SH-SY5Y (cell line): Measurements from ENCODE around the gene CCNF.

Source experiments
- GATA2 ChIP-seq: IDR thresholded peaks from 2 replicates; pipeline ENCODE4 v1.6.1; 2011; ENCODE audit warnings: mild to moderate bottlenecking, low read depth, low read length
- GATA3 ChIP-seq: IDR thresholded peaks from 2 replicates; pipeline ENCODE4 v1.6.1; 2011; ENCODE audit warnings: low read depth, mild to moderate bottlenecking, low read length, moderate library complexity

The CCNF gene

DNA sequence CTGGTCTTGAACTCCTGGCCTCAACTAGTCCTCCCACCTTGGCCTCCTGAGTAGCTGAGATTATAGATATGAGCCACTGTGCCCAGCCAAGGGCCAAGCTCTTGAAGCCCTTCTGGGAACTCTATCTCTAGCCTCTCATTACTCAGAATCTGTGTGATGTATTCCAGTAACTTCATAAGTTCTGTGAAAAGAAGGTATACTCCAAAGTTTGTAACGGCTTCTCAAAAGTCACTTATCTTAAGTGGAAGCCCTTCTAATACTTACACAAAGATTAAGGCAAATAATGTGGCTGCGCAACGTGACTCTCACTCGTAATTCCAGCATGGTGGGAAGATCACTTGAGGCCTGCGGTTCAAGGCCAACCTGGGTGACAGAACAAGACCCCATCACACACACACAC lies 65.4 kb downstream of the CCNF start:
- TF ChIP-seq GATA3 (no peak), GATA2 (no peak)

DNA sequence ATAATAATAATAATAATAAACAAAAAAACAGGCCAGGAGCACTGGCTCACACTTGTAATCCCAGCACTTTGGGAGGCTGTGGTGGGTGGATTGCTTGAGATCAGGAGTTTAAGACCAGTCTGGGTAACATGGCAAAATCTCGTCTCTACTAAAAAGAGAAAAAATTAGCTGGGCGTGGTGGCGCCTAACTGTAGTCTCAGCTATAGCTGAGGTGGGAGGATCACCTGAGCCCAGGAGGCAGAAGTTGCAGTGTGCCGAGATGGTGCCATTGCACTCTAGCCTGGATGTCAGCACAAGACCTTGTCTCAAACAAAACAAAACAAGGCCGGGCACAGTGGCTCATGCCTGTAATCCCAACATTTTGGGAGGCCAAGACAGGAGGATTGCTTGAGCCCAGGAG lies 65.8 kb downstream of the CCNF start:
- TF ChIP-seq GATA3 (no peak), GATA2 (no peak)

DNA sequence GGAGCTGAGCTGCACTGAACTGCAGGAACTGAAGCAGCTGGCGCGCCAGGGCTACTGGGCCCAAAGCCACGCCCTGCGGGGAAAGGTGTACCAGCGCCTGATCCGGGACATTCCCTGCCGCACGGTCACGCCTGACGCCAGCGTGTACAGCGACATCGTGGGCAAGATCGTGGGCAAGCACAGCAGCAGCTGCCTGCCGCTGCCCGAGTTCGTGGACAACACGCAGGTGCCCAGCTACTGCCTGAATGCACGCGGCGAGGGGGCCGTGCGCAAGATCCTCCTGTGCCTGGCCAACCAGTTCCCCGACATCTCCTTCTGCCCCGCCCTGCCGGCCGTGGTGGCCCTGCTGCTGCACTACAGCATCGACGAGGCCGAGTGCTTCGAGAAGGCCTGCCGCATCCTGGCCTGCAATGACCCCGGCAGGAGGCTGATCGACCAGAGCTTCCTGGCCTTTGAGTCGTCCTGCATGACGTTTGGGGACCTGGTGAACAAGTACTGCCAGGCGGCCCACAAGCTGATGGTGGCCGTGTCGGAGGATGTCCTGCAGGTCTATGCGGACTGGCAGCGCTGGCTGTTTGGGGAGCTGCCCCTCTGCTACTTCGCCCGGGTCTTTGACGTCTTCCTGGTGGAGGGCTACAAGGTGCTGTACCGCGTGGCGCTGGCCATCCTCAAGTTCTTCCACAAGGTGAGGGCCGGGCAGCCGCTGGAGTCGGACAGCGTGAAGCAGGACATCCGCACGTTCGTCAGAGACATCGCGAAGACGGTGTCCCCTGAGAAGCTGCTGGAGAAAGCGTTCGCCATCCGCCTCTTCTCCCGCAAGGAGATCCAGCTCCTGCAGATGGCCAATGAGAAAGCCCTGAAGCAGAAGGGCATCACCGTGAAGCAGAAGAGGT lies 67.2 kb downstream of the CCNF start:
- TF ChIP-seq GATA2 (no peak), GATA3 (no peak)

DNA sequence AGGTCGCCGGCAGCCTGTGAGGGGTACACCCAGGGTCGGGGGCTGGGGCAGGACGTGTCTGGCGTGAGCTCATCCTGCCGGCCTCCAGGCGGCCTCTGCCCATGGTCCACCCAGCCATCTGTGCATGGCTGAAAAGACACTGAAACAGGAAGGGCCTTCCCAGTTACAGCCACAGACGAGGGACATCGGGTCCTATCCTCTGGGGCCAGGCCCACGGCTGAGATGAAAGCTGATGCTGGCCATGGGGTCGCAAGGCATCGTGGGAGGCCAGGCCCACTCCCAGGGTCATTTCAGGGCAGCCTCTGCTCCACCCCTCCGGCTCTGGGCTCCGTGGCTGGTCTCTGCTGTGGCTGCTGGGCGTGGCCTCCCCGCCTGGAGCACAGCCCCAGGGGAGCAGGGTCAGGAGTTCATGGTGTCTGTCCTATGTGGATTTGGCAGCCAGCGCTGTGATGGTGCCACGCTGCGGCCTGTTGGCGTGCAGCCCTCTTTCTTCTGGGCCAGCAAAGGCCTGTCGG lies 67.9 kb downstream of the CCNF start:
- no peak for TF ChIP-seq GATA3
- no peak for TF ChIP-seq GATA2

DNA sequence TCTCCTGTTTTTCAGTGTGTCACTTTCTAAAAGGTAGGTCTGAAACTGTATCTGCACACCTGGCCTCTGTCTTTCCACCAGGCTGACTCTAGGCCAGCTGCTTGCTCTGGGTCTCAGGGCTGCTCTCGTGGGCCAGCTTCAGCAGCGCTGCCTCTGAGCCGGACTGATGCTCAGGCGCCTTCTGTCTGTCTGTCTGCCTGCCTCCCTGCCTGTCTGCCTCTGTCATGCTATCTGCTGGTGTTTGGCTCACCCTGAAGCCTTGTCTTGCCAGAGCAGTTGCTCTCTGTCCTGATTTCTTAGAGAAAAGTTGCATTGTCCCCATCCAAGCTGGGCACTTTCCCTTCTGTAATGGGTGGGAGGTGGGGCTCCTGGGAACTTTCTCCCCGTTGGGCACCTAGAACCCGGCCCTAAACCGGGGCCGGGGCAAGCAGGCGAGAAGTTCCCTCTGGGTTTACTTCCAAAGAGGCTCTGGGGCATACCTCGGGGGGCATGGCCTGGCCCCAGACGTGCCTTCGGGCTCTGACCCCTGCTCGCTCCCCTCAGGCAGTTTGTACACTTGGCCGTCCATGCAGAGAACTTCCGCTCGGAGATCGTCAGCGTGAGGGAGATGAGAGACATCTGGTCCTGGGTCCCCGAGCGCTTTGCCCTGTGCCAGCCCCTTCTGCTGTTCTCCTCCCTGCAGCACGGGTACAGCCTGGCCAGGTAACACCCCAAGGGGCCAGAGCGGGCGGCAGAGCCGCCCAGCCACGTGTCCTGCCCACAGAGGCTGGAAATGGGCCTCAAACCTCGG lies 68.6 kb downstream of the CCNF start:
- no peak for TF ChIP-seq GATA3
- TF ChIP-seq GATA2: no peak

DNA sequence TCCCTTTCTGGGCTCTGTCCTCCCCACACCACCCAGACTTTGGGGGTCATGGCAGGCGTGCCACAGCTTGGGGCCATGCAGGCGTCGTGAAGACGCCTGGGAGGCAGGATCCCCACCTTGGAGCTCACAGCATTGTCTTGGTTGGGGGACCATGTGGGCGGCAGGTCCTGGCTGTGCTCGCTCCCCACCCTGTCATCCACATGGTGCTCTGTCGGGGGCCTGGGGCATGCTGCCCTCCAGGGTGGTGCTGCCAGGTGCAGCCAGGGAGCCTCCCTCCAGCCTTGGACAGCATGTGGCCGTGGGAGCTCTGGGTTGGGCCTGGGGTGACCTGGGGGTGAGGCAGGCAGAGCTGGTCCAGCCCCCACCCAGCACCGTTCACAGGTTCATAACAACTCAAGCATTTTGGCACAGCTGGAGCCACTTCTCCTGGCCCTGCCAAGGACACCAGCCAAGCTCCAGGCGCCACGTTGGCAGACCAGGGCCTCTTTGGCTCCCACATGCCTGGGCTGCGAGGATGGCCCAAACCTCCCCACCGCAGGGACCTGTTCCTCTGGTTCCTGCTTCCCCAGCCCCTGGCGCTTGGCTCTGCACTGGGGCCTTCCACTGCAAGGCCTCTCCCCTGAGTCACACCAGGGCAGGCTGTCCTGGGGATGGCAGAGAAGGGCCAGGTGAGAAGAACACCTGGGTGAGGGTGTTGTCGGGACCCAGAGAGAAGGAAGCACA lies 69.4 kb downstream of the CCNF start:
- TF ChIP-seq GATA2 (no peak), GATA3 (no peak)

DNA sequence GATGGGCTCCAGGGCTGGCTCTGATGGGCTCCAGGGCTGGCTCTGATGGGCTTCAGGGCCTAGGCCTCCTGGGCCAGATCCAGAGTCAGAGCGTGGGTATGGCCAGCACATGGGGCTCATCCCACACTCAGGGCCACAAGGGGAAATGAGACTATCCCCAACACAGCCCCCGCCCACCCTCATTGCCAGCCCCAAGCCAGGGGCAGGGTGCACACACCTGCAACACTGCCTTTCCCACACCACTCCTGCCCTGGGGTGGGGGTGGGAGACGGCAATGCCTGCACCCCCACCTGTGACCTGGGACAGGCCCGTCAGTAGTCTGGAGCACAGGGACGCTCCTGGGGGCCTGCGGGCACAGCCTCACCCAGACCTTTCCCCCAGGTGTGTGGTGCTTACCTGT lies 70.2 kb downstream of the CCNF start:
- no peak for TF ChIP-seq GATA3

DNA sequence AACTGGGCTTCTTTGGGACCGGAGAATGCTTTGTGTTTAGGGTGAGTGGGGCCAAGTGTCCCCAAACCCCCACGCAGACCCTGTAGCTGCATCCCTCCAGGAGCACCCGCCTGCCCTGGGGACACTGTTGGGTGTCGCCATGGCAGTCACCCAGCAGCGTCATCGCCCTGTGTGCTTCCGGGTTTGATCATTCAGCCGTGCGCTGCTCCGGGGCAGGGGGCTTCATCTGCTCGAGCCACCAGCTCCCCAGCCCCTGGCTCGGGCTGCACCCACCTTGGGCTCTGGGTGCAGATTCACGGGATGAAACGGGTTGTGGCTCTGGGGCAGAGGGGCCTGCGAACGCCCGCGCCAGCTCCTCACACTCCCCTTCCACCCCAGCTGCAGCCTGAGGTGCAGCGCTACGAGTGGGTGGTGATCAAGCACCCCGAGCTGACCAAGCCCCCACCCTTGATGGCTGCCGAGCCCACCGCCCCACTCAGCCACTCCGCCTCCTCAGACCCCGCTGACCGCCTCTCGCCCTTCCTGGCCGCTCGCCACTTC lies 70.7 kb downstream of the CCNF start:
- TF ChIP-seq GATA3 (no peak), GATA2 (no peak)

DNA sequence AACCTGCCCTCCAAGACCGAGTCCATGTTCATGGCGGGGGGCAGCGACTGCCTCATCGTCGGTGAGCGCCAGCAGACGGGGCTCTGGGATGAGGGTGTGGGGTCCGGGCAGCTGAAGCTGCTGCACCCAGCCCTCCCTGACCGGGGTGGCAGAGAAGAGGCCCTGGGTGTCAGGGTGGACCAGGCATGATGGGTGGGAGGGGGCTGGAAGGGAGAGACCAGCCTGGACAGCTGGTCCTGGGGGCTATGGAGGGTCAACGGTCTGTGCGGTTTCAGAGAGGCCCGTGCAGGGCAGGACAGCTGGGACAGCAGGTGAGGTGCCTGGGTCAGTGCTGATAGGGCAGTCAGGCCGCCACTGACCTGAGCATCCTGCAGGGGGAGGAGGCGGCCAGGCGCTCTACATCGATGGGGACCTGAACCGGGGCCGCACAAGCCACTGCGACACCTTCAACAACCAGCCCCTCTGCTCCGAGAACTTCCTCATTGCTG lies 71.2 kb downstream of the CCNF start:
- TF ChIP-seq GATA3: no peak
- no peak for TF ChIP-seq GATA2

DNA sequence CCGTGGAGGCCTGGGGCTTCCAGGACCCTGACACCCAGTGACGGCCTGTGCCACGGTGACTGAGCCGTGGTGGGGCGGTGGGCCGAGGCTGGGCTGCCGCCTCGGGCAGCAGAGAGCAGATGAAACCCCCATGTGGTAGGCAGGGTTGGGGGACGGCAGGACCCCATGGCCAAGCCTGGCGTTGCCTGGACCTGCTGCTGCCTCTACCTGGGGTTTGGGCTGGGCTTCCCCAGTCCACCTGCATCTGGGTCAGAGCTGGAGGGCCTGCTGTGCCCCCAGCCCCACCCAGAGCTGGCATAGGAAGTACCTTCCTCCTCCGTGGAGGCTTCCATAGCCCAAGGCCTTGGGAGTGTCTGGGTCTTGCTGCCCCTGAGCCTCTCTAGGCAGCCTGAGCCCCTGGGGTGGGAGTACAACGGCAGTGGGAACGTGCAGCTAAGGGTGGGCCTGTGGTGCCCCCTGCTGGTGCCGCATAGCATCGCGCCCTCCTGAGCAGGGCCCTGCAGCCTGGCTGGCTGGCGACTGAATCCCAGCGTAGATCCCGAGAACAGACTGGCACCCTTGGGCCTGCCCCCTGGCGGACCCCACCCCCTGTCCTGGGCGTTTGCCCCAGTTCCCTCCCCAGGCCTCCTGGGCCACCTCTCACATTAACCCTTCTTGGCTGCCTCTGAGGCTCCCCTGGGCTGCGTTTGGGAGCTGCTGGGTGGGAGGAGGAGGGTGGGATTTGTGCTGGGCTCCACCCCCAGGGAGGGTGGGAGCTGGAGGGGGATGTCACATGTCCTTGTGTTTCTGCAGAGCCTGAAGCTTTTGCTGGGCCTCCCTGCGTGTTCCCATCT lies 71.9 kb downstream of the CCNF start:
- TF ChIP-seq GATA2 (no peak), GATA3 (no peak)

DNA sequence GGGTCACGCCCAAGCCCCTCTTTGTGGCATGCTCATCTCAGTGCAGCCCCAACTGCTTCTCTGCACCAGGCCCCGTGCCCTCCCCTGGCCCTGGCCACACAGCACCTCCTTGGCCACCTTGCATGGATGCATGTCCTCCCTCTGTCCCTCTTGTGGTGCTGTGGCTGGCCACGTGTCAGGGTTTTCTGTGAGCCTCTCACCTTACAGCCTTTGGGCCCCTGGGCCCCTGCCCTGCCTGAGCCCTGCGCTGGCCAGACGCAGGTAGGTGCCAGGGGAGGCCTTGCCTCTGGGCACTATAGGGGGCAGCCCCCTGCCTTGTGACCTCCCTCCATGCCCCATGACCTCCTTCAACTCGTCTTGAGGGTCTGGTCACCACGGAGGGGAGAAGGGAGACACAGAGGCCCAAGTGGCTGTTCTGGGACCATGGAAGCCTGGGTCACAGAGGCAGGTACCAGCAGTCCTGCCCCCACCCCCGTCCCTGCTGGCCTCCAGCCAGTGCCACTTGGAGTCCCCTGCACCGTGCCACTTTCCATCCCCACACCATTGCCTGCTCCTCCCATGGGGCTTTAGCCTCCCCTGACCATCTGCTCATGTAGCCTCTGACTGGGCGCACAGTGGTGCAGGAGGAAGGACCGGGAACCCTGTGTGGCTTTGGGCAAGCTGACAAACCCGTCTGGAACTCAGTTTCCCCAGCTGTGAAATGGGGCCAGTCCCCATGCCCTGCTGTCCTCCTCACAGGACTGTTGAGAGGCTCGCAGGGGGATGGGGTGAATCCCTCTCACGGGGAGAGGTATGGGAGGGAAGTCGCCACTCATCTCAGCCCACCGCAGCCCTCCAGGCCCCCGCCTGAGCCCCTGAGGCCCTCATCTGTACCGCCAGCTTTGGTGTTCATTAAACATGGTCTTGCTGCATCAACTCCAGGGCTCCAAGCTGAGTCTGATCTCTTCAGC lies 73.0 kb downstream of the CCNF start:
- no peak for TF ChIP-seq GATA2
- TF ChIP-seq GATA3: no peak

DNA sequence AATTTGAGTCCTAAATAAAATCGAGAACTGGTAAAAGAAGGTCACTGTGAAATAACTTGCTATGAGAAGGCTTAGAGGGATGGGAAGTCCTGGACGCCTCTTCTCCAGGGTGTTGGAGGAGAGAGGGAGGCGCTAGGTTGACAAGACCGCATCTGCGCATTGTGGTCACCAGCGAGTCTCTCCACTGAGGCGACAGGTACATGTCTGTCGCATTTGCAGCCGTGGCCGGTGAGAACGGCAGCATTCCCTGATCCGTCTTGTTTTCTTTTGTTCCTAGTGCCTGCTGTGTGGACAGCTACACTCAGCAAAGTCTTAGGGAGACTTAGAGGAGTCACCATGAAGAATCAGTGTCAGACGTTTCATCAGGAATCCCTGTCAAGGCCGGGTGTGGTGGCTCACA lies 76.4 kb downstream of the CCNF start:
- TF ChIP-seq GATA2 (no peak), GATA3 (no peak)
